Body of pancreas (tissue), 4 donors: ENCODE data around the gene MAP3K5.

Experiments used
- CTCF ChIP-seq, 7 experiments: fragments of 450-650 bp in 4 of 7; fragments of 200-600 bp in 3 of 7; sonication (generic) in 3 of 7; IDR thresholded peaks; one replicate each; pipeline ENCODE4 v1.5.1; 2016 to 2019; ENCODE audit warnings: antibody characterized with exemption in 7 of 7
- POLR2A ChIP-seq, 3 donors: fragments of 450-650 bp; IDR thresholded peaks; one replicate each; pipeline ENCODE4 v1.6.1; 2016; ENCODE audit warnings: antibody characterized with exemption in 3 of 3, mild to moderate bottlenecking in 2 of 3

DNA sequence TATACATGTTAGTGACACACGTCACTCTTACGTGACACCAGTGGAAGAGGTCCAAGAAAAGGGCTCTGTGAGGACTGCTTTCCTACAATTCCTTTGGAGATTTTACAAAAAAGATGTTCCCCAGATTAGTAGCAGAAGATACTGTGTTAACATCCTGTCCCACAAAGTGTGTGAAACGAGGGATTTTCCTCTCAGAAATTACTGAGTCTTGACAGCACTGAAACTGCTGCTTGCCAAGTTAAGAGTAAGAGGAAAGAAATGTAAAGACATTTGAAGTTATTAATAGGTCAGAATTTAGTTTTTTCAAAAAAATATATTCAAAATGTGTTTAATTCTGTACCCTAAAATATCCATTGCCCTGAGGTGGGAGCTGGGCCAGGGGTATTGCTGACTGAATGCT lies 183.3 kb downstream of the MAP3K5 start:
- no peak for TF ChIP-seq CTCF (IDR thresholded peaks at IDR 0.05)
- TF ChIP-seq POLR2A (IDR thresholded peaks at IDR 0.05), result no peak
